ENCODE measurements around the gene GBX1.

The GBX1 gene

DNA sequence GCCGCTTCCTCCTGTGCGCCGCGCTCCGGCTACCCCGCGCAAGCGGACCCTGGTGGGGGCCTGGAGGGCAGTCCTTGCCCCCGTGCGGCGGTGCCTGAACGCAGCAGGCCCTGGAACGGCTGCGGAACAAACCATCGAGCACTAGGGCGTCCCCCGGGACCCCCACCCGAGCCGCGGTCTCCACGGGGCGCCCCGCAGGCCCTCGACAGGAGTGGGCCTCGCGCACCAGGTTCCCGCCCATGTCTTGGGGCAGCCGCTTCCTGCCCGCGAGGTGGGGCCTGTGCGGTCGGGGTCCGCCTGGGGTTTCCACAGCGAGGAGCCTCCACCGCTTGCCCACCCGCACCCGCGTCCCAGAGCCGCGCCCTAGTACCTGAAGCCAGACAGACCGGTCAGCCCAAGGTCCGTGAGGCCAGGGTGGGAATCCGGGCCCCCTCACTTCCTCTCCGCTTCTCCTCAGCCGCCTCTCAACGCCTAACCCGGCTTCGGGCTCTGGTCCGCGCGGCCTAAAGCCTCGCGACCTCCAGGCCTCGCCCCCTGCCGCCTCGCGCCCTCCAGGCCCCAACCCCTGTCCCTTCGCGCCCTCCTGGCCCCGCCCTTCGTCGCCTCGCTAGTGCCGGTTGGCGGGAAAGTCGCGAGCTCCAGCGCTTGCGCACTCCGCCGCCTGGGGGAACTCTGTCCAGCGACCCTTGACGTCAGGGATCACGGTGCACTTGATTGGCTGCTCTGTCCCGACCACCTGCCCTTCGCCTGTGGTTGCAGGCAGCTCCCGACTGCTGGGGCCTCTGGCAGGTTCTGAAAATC, 7.0 kb upstream of the GBX1 start:
- DNase-seq (ENCODE audit: extremely low read depth in 1 of 2, low read depth in 1 of 2): no peak

DNA sequence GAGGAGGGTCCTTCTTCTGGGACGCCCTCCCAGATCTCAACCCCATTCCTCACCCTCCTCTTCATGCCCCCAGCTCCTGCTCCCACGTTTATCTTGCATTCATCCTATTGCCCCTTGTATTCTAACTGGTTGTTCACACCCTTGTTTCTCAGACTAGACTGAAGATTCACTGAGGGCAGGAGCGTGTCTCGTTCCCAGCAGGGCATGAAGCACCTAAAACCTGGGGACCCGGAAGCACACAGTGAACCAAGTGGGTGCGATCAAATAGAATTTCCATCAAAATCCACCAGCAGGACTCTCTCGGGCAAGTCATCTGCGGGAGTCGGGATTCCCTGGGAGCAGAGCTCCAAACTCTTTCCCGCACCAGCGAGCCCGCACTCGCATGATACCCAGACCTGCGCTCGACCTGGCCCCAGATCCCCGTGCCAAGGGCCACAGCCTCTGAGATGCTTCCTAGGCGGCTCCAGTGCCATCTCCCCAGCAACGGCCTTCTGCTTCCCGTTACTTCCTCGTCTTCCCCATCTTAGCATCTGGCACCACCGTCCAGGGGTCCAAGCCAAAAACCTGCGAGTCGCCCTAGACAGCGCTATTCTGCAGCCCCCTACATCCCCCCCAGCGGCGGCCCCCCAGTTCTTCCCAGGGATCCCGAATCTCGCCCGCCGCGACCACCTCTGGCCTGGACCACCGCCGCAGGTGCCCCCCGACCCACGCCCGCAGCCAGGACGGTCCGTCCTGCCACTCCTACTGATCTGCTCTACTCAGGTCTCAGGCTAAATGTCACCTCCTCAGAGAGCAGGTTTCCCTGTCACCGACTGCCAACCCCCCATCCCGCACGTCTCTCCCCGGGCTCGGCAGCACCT, 6.1 kb upstream of the GBX1 start:
- no peak for DNase-seq (ENCODE audit: extremely low read depth in 1 of 2, low read depth in 1 of 2)

DNA sequence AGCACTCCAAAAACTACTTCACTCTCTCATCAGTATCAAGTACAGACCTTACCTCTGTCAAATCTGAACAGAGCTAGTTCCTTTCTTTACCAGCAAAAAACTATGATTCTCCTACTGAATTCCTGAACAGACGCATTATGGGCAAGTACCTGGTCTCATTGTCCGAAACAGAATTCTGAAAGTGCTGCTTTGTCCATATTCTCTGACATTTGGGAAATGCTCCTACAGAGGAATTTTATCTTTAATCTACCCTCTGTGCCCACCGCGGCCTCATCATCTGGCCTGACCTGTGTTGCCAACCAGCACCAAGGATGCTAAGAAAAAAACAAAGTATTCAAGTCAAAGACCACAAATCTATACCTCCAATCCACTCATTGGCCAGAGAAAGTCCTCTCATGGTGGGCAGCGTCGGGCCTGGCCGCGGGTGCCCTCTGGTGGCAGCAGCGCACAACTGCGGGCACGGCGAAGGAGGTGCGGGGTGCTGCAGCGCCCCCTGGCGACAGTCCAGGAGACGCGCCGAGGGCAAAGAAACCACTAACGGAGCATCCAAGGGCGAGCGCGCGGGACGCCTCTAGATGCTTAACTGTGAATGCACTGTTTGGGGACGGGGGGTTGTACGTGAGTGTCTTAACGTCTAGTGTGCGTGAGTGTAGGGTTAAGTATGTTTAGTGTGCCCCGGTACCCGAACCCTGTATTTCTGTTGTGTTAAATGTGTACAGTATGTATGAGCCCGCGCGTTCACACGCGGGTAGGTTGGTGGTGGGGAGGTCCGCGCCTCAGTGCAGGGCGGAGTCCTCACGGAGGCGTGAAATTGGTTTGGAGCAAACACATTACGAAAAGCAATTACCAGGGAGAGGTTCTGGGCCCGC, 5.0 kb upstream of the GBX1 start:
- peak; percentile 45 to 73 for DNase-seq (ENCODE audit: extremely low read depth in 1 of 2, low read depth in 1 of 2)

DNA sequence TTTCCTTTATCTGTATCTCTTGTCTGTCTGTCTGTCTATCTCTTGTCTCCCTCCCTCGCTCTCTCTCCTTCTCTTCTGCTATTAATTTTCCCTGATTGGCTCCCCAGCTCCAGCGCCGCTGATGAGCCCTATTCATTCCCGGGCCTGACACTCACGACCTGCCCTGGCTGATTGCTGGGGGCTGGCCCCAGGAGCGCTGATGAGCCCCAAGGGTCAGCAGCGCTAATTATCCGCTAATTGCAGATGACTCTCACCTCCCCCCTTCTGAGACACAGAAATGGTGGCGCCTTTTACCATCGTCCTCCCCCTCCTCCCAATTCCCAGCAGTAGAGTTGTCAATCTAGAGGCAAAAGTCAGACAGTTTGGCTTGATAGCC, 1.3 kb upstream of the GBX1 start:
- no peak for DNase-seq (ENCODE audit: extremely low read depth in 1 of 2, low read depth in 1 of 2)

DNA sequence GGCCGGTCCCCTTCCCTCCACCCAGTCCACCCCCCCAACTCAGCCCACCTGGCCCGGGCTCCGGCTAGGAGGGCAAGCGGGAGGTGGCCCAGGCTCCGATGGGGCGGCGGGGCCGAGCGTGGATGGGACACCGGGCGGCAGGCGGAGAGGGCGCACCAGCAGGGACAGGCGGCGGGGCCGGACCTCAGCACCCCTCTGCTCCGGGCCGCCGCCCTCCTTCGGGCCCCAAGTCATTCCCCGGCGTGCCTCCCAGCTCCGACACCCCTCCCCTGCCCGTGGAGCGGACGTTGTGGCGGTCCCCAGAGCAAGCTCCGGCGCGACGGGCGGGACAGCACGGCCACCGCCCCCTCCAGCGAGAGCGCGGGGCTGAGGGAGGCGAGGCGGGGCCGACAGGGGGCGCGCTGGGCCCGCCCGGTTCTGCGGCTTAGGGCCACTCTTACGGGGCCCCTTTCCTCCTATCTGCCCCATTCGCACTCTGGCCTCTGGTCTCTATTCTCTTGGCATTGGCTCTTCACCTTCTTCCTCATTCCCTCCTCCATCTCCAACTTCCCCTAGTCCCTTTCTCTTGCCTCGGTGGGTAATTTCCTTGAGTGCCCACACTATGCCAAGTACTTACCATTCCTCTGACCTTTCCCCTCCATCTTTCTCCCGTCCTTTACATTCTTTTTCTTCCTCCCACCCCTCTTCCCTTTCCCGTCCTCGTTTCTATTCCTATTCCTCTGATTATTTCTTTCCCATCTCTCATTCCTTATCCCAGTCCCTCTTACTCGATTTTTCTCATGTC, 701 bp upstream of the GBX1 start:
- DNase-seq (ENCODE audit: extremely low read depth in 1 of 2, low read depth in 1 of 2): peak; percentile 8 to 37

GRCh38 chr7:151166629-151167196, 781 bp downstream of the GBX1 start:
- DNase-seq (ENCODE audit: extremely low read depth in 1 of 2, low read depth in 1 of 2): no peak

- no peak for DNase-seq (ENCODE audit: extremely low read depth in 1 of 2, low read depth in 1 of 2)
These were observed 5.7 kb downstream of the GBX1 start for GRCh38 chr7:151161757-151162156.

DNA sequence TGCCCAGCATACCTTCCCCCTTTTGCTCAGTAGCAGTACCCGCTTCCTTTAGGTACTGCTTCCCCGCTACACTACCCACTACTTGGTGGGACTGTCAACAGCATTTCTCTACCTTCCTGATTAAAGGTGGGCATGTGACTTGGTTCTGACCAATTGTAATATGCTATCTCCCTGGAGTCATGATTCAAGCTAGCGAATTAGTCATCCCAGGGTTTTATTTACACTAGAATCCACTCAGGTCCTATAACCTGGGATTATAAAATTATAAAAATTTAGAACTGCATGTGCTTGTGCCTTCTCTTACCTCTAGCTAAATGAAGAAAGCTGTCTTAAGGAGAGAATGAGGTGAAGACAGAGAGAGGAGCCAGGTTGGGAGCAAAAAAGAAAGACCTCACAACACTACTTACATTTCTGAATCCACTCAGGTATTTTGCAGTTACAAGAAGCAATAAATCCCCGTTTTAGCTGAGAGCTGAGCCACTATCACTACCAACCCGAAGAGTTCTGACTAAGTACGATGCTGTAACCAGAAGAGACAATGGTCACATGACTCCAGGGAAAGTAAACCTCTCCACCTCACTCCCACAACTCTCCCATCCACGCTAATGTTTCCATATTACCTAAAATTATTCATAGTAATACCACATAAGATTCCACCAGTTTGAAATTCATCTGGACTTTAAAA, 9.7 kb downstream of the GBX1 start:
- DNase-seq (ENCODE audit: extremely low read depth in 1 of 2, low read depth in 1 of 2): no peak

- DNase-seq (ENCODE audit: extremely low read depth in 1 of 2, low read depth in 1 of 2): no peak
These were observed 14.6 kb downstream of the GBX1 start for GRCh38 chr7:151152643-151153513.

- no peak for DNase-seq (ENCODE audit: extremely low read depth in 1 of 2, low read depth in 1 of 2)
These were observed 17.1 kb downstream of the GBX1 start for GRCh38 chr7:151150388-151150787.

DNA sequence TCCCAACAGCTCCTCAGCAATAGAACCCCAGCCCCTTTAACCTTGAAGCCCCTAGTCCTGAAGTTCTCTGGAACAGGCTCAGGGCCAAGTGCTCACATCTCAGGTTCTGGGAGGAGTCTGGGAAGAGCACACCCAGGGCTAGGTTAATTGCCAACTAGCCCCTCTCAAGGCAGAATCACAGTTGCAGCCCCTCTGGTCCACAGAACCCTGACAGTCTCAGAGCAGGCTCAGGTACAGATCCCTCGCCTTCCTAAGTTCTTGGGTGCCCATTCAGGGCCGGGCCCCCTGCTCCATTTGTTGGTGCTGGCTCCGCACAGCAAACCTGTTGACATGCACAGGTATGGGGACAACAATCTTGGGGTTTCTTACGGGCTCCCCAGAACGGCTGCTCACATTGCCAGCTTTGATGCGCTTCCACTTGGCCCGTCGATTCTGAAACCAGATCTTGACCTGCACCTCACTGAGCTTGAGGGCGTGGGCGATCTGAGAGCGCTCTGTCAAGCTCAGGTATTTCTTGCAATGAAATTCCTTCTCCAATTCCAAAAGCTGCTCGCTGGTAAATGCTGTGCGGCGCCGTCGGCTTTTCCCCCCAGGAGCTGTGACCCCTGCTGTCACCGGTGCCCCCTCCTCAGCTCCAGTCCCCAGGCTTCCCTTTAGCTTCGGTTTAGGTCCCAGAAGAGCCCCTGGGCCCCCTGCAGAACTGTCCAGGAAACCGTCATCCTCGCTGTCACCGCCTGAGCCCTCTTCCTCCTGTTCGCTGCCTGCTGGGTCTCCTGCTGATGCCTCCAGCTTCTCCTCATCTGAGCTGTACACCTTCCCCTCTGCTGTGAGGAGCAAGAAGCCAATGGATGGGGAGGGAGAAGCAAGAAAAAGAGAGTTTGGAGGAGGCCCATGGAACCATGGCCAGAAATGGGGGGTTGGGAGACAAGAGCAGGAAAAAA, 18.9 kb downstream of the GBX1 start:
- no peak for DNase-seq (ENCODE audit: extremely low read depth in 1 of 2, low read depth in 1 of 2)

DNA sequence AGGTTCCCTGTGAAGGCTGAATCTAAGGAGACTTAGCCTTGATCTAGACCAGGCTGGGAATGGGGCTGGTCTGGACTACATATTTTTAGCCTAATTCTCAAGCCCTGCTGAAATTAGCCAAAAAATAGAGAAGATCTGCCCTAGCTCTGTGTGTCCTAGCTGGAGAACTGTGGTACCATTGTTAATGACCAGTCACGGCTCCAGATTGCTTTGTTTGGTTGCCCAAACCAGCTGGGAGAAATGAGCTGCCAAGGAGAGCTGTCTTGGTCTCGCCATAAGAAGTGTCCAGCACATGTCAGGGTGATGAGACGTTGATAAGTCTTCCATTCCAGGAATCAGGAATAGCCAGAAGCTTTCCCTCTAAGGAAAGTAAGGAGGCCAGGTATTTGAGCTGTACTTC, 20.7 kb downstream of the GBX1 start:
- no peak for DNase-seq (ENCODE audit: extremely low read depth in 1 of 2, low read depth in 1 of 2)

DNA sequence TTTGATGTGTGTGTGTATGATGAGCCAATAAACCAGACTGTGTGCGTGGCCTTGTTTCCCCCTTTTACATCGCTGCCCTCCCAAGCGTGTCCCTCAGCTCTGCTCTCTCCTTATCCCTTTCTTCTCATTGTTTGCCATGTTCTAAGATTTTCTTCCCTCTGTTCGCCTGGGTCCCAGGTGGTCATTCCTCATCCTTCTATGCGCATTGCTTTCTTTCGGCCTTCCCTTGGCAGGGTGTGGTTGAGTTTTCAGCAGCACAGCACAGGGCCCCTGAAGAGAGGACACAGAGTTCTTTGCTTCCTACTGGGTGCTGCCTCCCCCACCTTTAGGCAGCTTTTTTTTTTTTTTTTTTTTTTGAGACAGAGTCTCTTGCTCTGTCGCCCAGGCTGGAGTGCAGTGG, 23.1 kb downstream of the GBX1 start:
- DNase-seq (ENCODE audit: extremely low read depth in 1 of 2, low read depth in 1 of 2): no peak

DNA sequence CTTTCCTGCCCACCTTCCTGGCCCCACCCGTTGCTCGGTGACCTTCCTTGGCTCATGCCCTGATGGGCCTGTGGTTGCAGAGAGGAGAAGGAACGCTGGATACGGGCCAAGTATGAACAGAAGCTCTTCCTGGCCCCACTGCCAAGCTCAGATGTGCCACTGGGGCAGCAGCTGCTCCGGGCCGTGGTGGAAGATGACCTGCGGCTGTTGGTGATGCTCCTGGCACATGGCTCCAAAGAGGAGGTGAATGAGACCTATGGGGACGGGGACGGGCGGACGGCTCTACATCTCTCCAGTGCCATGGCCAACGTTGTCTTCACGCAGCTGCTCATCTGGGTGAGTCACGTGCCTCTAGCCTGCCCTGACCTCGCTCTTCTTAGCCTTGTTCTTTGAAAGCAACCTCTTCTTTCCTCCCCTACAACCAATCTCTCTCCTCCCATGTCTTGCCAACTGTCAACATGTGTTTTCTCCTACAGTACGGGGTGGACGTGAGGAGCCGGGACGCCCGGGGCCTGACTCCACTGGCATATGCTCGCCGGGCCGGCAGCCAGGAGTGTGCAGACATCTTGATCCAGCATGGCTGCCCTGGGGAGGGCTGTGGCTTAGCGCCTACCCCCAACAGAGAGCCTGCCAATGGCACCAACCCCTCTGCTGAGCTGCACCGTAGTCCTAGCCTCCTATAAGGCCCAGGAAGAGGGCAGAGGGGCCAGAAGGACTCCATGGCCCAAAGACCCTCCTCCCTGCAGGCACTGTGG, 24.1 kb downstream of the GBX1 start:
- DNase-seq (ENCODE audit: extremely low read depth in 1 of 2, low read depth in 1 of 2): no peak

- DNase-seq (ENCODE audit: extremely low read depth in 1 of 2, low read depth in 1 of 2): no peak
These were observed 24.8 kb downstream of the GBX1 start for GRCh38 chr7:151142686-151143040.

GRCh38 chr7:151141855-151142685, 25.4 kb downstream of the GBX1 start:
- no peak for DNase-seq (ENCODE audit: extremely low read depth in 1 of 2, low read depth in 1 of 2)

Measured in activated CD8-positive, alpha-beta memory T cell treated with anti-CD3 and anti-CD28 coated beads for 1 hour (primary cell).